GM12878 (cell line): ENCODE measurements around the gene SUSD1. TPM values are rescaled to one million over a fixed set of nuclear protein-coding genes. Genes with fewer than 3 reads are reported as not detected.

Experiments
- polyA plus RNA-seq, 11 experiments: library from polyadenylated mRNA; depleted of rRNA in 4 of 11; unstranded in 6 of 11; stranded (reverse) in 5 of 11; fragments of >200 nt; fragmentation: Nextera tagmentation in 4 of 11; fragmentation: Illumina TruSeq in 1 of 11; extraction: Ambion mirVana in 4 of 11; extraction: Trizol in 1 of 11; gene quantifications; 1 replicate in 1 of 11; 2 replicates in 10 of 11; pipeline versions ENCODE4 v1.2.1 to v1.2.3, GENCODE V29; 2011 to 2016; ENCODE audit warnings: inconsistent platforms in 2 of 11, missing spikeins in 2 of 11, low read depth in 1 of 11
- small RNA-seq: library from RNA; depleted of rRNA; stranded (forward); fragments of <200 nt; gene quantifications from one replicate; pipeline ENCODE3, GENCODE V24; 2014
- total RNA-seq, 4 experiments: library from RNA; depleted of rRNA in 3 of 4; stranded (reverse); fragments of >200 nt in 3 of 4; fragmentation: Illumina TruSeq in 1 of 4; extraction: Trizol in 1 of 4; gene quantifications; 2 replicates each; pipeline versions ENCODE4 v1.2.1 to v1.2.3, GENCODE V29; 2013 to 2021
- TF ChIP-seq, protein P1 (sequence below): fragments of 450-650 bp; IDR thresholded peaks from 2 replicates; pipeline ENCODE4 v1.6.1; 2017; ENCODE audit warnings: mild to moderate bottlenecking, moderate library complexity

Gene SUSD1
- total and polyA plus RNA-seq, 10 of the 15 experiments (the other 5 are each of a cell fraction or from before 2014, with no cell fraction given), result 6.7 to 20.8 (median 13.2) TPM

DNA sequence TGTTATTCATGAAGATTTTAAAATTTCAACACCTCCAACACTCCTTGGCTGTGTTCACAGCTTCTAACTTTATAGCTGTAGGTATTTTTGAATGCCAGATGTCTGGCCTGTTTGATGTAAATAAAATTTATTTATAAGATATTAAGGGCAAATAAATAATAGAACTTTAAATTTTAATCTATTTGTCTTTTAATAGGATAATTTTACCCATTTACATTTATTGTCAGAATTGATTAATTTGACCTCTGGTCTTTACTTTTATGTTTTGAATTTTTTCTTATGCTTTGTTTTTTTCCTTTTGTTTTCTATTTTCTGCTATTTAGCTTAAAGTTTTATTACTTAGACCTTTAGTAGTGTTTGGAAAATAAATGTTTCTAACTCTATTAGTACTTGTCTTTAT is 183.9 kb downstream of the SUSD1 start (continued):
- TF ChIP-seq, protein P1, sequence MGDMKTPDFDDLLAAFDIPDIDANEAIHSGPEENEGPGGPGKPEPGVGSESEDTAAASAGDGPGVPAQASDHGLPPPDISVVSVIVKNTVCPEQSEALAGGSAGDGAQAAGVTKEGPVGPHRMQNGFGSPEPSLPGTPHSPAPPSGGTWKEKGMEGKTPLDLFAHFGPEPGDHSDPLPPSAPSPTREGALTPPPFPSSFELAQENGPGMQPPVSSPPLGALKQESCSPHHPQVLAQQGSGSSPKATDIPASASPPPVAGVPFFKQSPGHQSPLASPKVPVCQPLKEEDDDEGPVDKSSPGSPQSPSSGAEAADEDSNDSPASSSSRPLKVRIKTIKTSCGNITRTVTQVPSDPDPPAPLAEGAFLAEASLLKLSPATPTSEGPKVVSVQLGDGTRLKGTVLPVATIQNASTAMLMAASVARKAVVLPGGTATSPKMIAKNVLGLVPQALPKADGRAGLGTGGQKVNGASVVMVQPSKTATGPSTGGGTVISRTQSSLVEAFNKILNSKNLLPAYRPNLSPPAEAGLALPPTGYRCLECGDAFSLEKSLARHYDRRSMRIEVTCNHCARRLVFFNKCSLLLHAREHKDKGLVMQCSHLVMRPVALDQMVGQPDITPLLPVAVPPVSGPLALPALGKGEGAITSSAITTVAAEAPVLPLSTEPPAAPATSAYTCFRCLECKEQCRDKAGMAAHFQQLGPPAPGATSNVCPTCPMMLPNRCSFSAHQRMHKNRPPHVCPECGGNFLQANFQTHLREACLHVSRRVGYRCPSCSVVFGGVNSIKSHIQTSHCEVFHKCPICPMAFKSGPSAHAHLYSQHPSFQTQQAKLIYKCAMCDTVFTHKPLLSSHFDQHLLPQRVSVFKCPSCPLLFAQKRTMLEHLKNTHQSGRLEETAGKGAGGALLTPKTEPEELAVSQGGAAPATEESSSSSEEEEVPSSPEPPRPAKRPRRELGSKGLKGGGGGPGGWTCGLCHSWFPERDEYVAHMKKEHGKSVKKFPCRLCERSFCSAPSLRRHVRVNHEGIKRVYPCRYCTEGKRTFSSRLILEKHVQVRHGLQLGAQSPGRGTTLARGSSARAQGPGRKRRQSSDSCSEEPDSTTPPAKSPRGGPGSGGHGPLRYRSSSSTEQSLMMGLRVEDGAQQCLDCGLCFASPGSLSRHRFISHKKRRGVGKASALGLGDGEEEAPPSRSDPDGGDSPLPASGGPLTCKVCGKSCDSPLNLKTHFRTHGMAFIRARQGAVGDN, result no peak

Small RNAs within 50 kb of the gene (small RNA-seq; reads per million reads assigned to genes)
- not detected for gene RF00019
- not detected for gene RNU6-710P
- not detected for gene RNU6-855P

Other genes starting within 250 kb of the SUSD1 start
- gene PTBP3, start 158.3 kb upstream of the SUSD1 start, total RNA-seq (2014; rRNA removed), result 51.1 and 61.7 TPM in 2 replicates
- gene PTBP3, start 158.3 kb upstream of the SUSD1 start, total RNA-seq (2014; rRNA removed; fragmentation: Illumina TruSeq; extraction: Trizol), result 64.5 and 67.6 TPM in 2 replicates
- gene PTBP3, start 158.3 kb upstream of the SUSD1 start, total RNA-seq (2021), result 104 and 108 TPM in 2 replicates
- 68.6 and 76.7 TPM in 2 replicates for gene PTBP3, start 158.3 kb upstream of the SUSD1 start, polyA plus RNA-seq (2011; rRNA removed)
- gene PTBP3, start 158.3 kb upstream of the SUSD1 start, polyA plus RNA-seq (2014; fragmentation: Illumina TruSeq; extraction: Trizol), result 56.7 and 67.8 TPM in 2 replicates
- gene PTBP3, start 158.3 kb upstream of the SUSD1 start, polyA plus RNA-seq (2014; fragmentation: Nextera tagmentation; extraction: Ambion mirVana), result 10 to 100 TPM; 12.5 to 17.6 TPM
- gene PTBP3, start 158.3 kb upstream of the SUSD1 start, polyA plus RNA-seq (2014; rRNA removed), result 32.5 and 39.3 TPM in 2 replicates
- 10 to 100 TPM; 48.0 to 54.3 TPM for gene PTBP3, start 158.3 kb upstream of the SUSD1 start, polyA plus RNA-seq (2016; fragmentation: Nextera tagmentation; extraction: Ambion mirVana)
- 22.1 and 27.2 TPM in 2 replicates for gene HSDL2, start 204.8 kb upstream of the SUSD1 start, total RNA-seq (2014; rRNA removed)
- 30.9 and 33.6 TPM in 2 replicates for gene HSDL2, start 204.8 kb upstream of the SUSD1 start, total RNA-seq (2014; rRNA removed; fragmentation: Illumina TruSeq; extraction: Trizol)
- 21.9 and 23.6 TPM in 2 replicates for gene HSDL2, start 204.8 kb upstream of the SUSD1 start, total RNA-seq (2021)
- 25.5 and 37.4 TPM in 2 replicates for gene HSDL2, start 204.8 kb upstream of the SUSD1 start, polyA plus RNA-seq (2011; rRNA removed)
- gene HSDL2, start 204.8 kb upstream of the SUSD1 start, polyA plus RNA-seq (2014; fragmentation: Illumina TruSeq; extraction: Trizol), result 28.6 and 32.6 TPM in 2 replicates
- 10 to 100 TPM; 25.4 to 28.4 TPM for gene HSDL2, start 204.8 kb upstream of the SUSD1 start, polyA plus RNA-seq (2014; fragmentation: Nextera tagmentation; extraction: Ambion mirVana)
- gene HSDL2, start 204.8 kb upstream of the SUSD1 start, polyA plus RNA-seq (2014; rRNA removed), result 15.8 and 20.9 TPM in 2 replicates
- gene HSDL2, start 204.8 kb upstream of the SUSD1 start, polyA plus RNA-seq (2016; fragmentation: Nextera tagmentation; extraction: Ambion mirVana), result 10 to 100 TPM; 41.8 to 46.1 TPM